Heart left ventricle (tissue), 13 donors: Measurements from ENCODE around the gene CIAPIN1.

ENCODE experiments used
- CTCF ChIP-seq, 12 donors: fragments of 200-600 bp; sonication (generic) in 4 of 12; IDR thresholded peaks; one replicate each; pipeline versions ENCODE4 v1.5.0 to v1.8.0; 2018 to 2022; ENCODE audit warnings: antibody characterized with exemption in 12 of 12, mild to moderate bottlenecking in 5 of 12
- POLR2A ChIP-seq, 2 donors: fragments of 450-650 bp; IDR thresholded peaks; one replicate each; pipeline ENCODE4 v1.6.1; 2017; ENCODE audit warnings: antibody characterized with exemption in 2 of 2, mild to moderate bottlenecking in 2 of 2, moderate library complexity in 2 of 2
- donor health status: ischemic (EF 13 %, LVEDD 7.1; RV severe dilation, severe dysfunction).
- donor health status: DM: no; HTN: yes; CAD: no.
- donor health status: DM: no; HTN: no; CAD: no.
- donor health status: ischemic (EF 25% LVEDD 6.9; RV normal size, moderate dysfunction).
- donor health status: ischemic (EF 25% LVEDD 5.7; RV mildly dilated, moderate dysfunction).
- donor health status: ischemic (EF 35%, LVEDD 5.7; RV mildly dilated, moderate dysfunction).
- donor health status: nonischemic (EF 11% LVEDD 7.7; RV severe dilation, severe dysfunction).
- donor health status: DM: yes; HTN: yes; CAD: no.
- donor health status: PGD.
- donor health status: ischemic (EF 29% LVEDD 5.4; RV normal size, mild dysfunction).
- donor health status: nonischemic (EF 23%, LVEDD 6.1; RV moderate dilation, normal function).

DNA sequence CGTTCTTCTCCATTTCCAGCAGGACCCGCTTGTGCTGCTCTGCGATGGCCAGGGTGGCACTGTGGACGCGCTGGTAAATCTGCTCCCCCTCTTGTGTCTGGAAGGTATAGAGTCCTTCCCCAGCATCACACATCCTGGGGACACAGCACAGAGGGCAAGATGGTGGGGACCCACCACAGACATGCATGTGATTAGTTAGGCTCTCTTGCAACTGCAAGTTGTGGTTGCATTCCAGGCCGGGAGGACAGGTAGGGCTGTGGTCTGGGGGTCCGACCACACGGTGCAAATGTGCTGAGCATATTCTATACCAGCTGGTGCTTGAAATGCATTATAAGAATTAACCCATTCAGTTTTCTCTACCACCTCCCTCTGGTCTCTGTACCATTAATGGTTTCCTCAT is 26.7 kb upstream of the CIAPIN1 start:
- TF ChIP-seq POLR2A (IDR thresholded peaks at IDR 0.05) (no peak), CTCF (IDR thresholded peaks at IDR 0.05) (no peak)
